ENCODE data around the gene KRT1.

KRT1 gene

GRCh38 chr12:52645120-52645761, 35.0 kb downstream of the KRT1 start:
- no peaks in the 10 kb centered on the region for H3K79me2 ChIP-seq (ENCODE audit: low read length)
- no peak overlapping the region for H3K4me3 ChIP-seq (ENCODE audit: low read length)
- H2AFZ ChIP-seq (ENCODE audit: low read length), result no peak overlapping the region
- no peaks in the 10 kb centered on the region for H3K9me2 ChIP-seq (replicated peaks; ENCODE audit: insufficient read depth, low read length)
- H3K27ac ChIP-seq (ENCODE audit: low read length), result no peak overlapping the region
- TF ChIP-seq, protein P1, sequence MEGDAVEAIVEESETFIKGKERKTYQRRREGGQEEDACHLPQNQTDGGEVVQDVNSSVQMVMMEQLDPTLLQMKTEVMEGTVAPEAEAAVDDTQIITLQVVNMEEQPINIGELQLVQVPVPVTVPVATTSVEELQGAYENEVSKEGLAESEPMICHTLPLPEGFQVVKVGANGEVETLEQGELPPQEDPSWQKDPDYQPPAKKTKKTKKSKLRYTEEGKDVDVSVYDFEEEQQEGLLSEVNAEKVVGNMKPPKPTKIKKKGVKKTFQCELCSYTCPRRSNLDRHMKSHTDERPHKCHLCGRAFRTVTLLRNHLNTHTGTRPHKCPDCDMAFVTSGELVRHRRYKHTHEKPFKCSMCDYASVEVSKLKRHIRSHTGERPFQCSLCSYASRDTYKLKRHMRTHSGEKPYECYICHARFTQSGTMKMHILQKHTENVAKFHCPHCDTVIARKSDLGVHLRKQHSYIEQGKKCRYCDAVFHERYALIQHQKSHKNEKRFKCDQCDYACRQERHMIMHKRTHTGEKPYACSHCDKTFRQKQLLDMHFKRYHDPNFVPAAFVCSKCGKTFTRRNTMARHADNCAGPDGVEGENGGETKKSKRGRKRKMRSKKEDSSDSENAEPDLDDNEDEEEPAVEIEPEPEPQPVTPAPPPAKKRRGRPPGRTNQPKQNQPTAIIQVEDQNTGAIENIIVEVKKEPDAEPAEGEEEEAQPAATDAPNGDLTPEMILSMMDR (IDR thresholded peaks at IDR 0.05; ENCODE audit: low read length), result no peak
- TF ChIP-seq EZH2 (optimal IDR thresholded peaks at IDR 0.05; ENCODE audit: low read depth, low read length), result no peak
- TF ChIP-seq EZH2phosphoT487 (IDR thresholded peaks at IDR 0.05; ENCODE audit: low read length), result no peak
- DNase-seq, result no peak
- H3K36me3 ChIP-seq (replicated peaks; ENCODE audit: insufficient read depth, low read length), result no peaks in the 10 kb centered on the region
- H3K9me3 ChIP-seq (replicated peaks; ENCODE audit: insufficient read depth, low read length), result no peaks in the 10 kb centered on the region
- no peak overlapping the region for H3K9ac ChIP-seq (ENCODE audit: low read length)
- H3F3A ChIP-seq (ENCODE audit: insufficient read depth, low read length), result no peaks in the 10 kb centered on the region
- H3K27me3 ChIP-seq (replicated peaks; ENCODE audit: insufficient read depth, low read length), result peaks cover 39% of the 10 kb centered on the region
- no peak overlapping the region for H3K4me2 ChIP-seq (ENCODE audit: low read depth, low read length)
- no peaks in the 10 kb centered on the region for H3K4me1 ChIP-seq (ENCODE audit: low read length)
- no peaks in the 10 kb centered on the region for H4K20me1 ChIP-seq (ENCODE audit: insufficient read depth, low read length)

GRCh38 chr12:52644078-52644415, 36.2 kb downstream of the KRT1 start:
- Histone ChIP-seq H3K4me2 (ENCODE audit: low read depth, low read length) (no peak overlapping the region), H3K36me3 (replicated peaks; ENCODE audit: insufficient read depth, low read length) (no peaks in the 10 kb centered on the region), H2AFZ (ENCODE audit: low read length) (no peak overlapping the region), H3K9me3 (replicated peaks; ENCODE audit: insufficient read depth, low read length) (no peaks in the 10 kb centered on the region), H3K4me1 (ENCODE audit: low read length) (no peaks in the 10 kb centered on the region), H3K27ac (ENCODE audit: low read length) (no peak overlapping the region), H3K9ac (ENCODE audit: low read length) (no peak overlapping the region), H3K9me2 (replicated peaks; ENCODE audit: insufficient read depth, low read length) (no peaks in the 10 kb centered on the region), H4K20me1 (ENCODE audit: insufficient read depth, low read length) (no peaks in the 10 kb centered on the region), H3K4me3 (ENCODE audit: low read length) (no peak overlapping the region), H3F3A (ENCODE audit: insufficient read depth, low read length) (no peaks in the 10 kb centered on the region), H3K27me3 (replicated peaks; ENCODE audit: insufficient read depth, low read length) (peaks cover 48% of the 10 kb centered on the region), H3K79me2 (ENCODE audit: low read length) (no peaks in the 10 kb centered on the region)
- no peak for DNase-seq
- TF ChIP-seq EZH2phosphoT487 (IDR thresholded peaks at IDR 0.05; ENCODE audit: low read length) (no peak), EZH2 (optimal IDR thresholded peaks at IDR 0.05; ENCODE audit: low read depth, low read length) (no peak)
- TF ChIP-seq, protein P1 (IDR thresholded peaks at IDR 0.05; ENCODE audit: low read length), result no peak

DNA sequence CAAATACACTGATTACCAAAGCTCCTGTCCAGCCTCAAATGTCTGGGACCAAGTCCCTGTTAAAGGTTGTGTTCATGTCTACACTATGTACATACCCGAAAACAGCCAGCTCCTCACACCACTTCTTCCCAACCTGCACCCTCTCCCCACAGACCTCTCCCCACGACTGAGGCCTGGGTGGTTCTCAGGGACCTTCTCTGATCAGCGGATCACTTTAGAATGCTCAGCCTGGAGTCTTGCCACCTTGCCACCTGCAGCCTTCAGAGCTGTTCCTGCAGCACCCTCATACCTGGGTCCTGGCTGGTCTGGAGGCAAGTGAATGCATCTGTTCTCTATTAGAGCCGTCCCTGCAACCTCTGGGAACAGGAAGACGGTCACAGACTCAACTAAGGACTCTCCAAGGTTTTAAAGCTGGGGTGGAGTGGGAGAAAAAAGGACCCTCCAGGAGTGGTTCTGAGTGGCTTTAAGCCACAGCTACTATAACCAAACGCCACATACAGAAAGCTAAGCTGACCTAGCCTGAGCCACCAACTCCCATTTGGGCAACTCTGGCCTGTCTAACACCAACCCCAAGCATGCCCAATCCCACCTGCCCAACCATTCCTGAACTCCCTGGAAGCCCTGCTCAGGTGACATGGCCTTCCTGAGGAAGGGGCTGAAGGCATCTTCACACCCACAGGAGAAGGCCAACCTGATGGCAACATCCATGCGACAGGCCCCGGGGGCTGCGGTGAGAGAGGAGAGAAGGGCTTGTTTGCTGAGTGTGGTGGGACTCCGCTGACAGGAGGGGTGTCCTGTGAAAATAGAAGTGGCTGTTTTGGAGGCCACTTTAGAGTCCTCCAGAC, 36.8 kb downstream of the KRT1 start:
- Histone ChIP-seq H3K79me2 (ENCODE audit: low read length) (no peaks in the 10 kb centered on the region), H3K4me1 (ENCODE audit: low read length) (no peaks in the 10 kb centered on the region), H3K9me3 (replicated peaks; ENCODE audit: insufficient read depth, low read length) (no peaks in the 10 kb centered on the region), H2AFZ (ENCODE audit: low read length) (no peak overlapping the region), H3K4me2 (ENCODE audit: low read depth, low read length) (no peak overlapping the region), H3K27me3 (replicated peaks; ENCODE audit: insufficient read depth, low read length) (peaks cover 48% of the 10 kb centered on the region), H4K20me1 (ENCODE audit: insufficient read depth, low read length) (no peaks in the 10 kb centered on the region), H3K4me3 (ENCODE audit: low read length) (no peak overlapping the region), H3K36me3 (replicated peaks; ENCODE audit: insufficient read depth, low read length) (no peaks in the 10 kb centered on the region), H3F3A (ENCODE audit: insufficient read depth, low read length) (no peaks in the 10 kb centered on the region), H3K9me2 (replicated peaks; ENCODE audit: insufficient read depth, low read length) (no peaks in the 10 kb centered on the region), H3K9ac (ENCODE audit: low read length) (no peak overlapping the region), H3K27ac (ENCODE audit: low read length) (no peak overlapping the region)
- TF ChIP-seq EZH2phosphoT487 (IDR thresholded peaks at IDR 0.05; ENCODE audit: low read length) (no peak), EZH2 (optimal IDR thresholded peaks at IDR 0.05; ENCODE audit: low read depth, low read length) (no peak)
- TF ChIP-seq, protein P1 (IDR thresholded peaks at IDR 0.05; ENCODE audit: low read length), result no peak
- no peak for DNase-seq
